ENCODE data around the gene C17orf67.

C17orf67 gene

GRCh38 chr17:56804454-56804853 is 29.3 kb downstream of the C17orf67 start:
- no peak for DNase-seq

- no peak for DNase-seq
These were observed 30.6 kb downstream of the C17orf67 start for GRCh38 chr17:56803071-56803470.

GRCh38 chr17:56801459-56802178 is 32.1 kb downstream of the C17orf67 start:
- DNase-seq: no peak

GRCh38 chr17:56798916-56799315 is 34.8 kb downstream of the C17orf67 start:
- no peak for DNase-seq

GRCh38 chr17:56796536-56796935 is 37.2 kb downstream of the C17orf67 start:
- DNase-seq: no peak

GRCh38 chr17:56795221-56795865 is 38.4 kb downstream of the C17orf67 start:
- no peak for DNase-seq

- no peak for DNase-seq
These were observed 39.8 kb downstream of the C17orf67 start for GRCh38 chr17:56793957-56794356.

- DNase-seq: no peak
These were observed 40.2 kb downstream of the C17orf67 start for GRCh38 chr17:56793531-56793930.

GRCh38 chr17:56792267-56792666 is 41.5 kb downstream of the C17orf67 start:
- DNase-seq: no peak

- peak; percentile 70 for DNase-seq
These were observed 46.7 kb downstream of the C17orf67 start for GRCh38 chr17:56786989-56787482.

GRCh38 chr17:56785997-56786680 is 47.6 kb downstream of the C17orf67 start:
- DNase-seq: no peak

GRCh38 chr17:56785405-56785804 is 48.3 kb downstream of the C17orf67 start:
- DNase-seq: no peak

GRCh38 chr17:56782338-56782737 is 51.4 kb downstream of the C17orf67 start:
- no peak for DNase-seq

GRCh38 chr17:56781906-56782305 is 51.8 kb downstream of the C17orf67 start:
- DNase-seq: no peak

GRCh38 chr17:56779898-56780777 is 53.6 kb downstream of the C17orf67 start:
- DNase-seq: peak; percentile 20

- DNase-seq: no peak
These were observed 54.4 kb downstream of the C17orf67 start for GRCh38 chr17:56779322-56779721.

- DNase-seq: no peak
These were observed 54.8 kb downstream of the C17orf67 start for GRCh38 chr17:56778898-56779297.

- no peak for DNase-seq
These were observed 55.9 kb downstream of the C17orf67 start for GRCh38 chr17:56777859-56778258.

- DNase-seq: no peak
These were observed 59.1 kb downstream of the C17orf67 start for GRCh38 chr17:56774650-56775049.

- DNase-seq: no peak
These were observed 60.6 kb downstream of the C17orf67 start for GRCh38 chr17:56773124-56773523.

- DNase-seq: no peak
These were observed 61.3 kb downstream of the C17orf67 start for GRCh38 chr17:56772442-56772841.

- no peak for DNase-seq
These were observed 61.7 kb downstream of the C17orf67 start for GRCh38 chr17:56771975-56772374.

- DNase-seq: no peak
These were observed 62.2 kb downstream of the C17orf67 start for GRCh38 chr17:56771563-56771962.

All from GF-D8 (cell line).